ENCODE results near the gene FBLN5. TPM values are rescaled to one million over a fixed set of nuclear protein-coding genes. Genes with fewer than 3 reads are reported as not detected.

FBLN5 gene
- total and polyA plus RNA-seq, 9 donors: 39.2 to 353 (median 137) TPM

DNA sequence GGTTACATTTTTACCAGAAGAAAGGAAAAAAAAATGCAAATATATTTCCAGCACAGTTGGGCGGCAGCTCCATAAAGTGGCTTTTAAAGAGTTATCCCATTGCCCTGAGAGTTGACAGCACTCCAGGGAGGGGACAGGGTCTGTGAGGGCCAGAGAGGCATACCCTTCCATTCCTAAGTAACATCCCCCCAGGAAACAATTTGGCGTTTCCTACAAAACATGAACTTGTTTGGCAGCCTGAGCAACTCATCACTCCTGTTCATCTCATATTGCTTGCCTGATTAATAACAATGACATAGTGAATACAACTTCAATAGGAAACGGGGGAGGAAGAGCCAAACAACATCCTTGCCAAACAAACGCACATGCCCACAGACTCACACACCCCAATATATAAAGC, 103.5 kb downstream of the FBLN5 start:
- no peaks in the 10 kb centered on the region for H3K9me3 ChIP-seq
- H3K27ac ChIP-seq: no peak overlapping the region
- no peak overlapping the region for H3K4me3 ChIP-seq
- H3K4me1 ChIP-seq (ENCODE audit: insufficient read depth): no peaks in the 10 kb centered on the region
- WGBS, 3 donors: 68 to 75% (median 71%) methylated on average over 4 of the region's 4 CpGs
- DNase-seq: no peak
- H3K36me3 ChIP-seq: no peaks in the 10 kb centered on the region
- intact Hi-C loops (cut with DNase I): no loop called here
- TF ChIP-seq, protein P1, sequence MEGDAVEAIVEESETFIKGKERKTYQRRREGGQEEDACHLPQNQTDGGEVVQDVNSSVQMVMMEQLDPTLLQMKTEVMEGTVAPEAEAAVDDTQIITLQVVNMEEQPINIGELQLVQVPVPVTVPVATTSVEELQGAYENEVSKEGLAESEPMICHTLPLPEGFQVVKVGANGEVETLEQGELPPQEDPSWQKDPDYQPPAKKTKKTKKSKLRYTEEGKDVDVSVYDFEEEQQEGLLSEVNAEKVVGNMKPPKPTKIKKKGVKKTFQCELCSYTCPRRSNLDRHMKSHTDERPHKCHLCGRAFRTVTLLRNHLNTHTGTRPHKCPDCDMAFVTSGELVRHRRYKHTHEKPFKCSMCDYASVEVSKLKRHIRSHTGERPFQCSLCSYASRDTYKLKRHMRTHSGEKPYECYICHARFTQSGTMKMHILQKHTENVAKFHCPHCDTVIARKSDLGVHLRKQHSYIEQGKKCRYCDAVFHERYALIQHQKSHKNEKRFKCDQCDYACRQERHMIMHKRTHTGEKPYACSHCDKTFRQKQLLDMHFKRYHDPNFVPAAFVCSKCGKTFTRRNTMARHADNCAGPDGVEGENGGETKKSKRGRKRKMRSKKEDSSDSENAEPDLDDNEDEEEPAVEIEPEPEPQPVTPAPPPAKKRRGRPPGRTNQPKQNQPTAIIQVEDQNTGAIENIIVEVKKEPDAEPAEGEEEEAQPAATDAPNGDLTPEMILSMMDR (IDR thresholded peaks at IDR 0.05): no peak
- TF ChIP-seq POLR2A (IDR thresholded peaks at IDR 0.05): no peak
- no peak for TF ChIP-seq EP300 (IDR thresholded peaks at IDR 0.05)
- no peaks in the 10 kb centered on the region for H3K27me3 ChIP-seq

DNA sequence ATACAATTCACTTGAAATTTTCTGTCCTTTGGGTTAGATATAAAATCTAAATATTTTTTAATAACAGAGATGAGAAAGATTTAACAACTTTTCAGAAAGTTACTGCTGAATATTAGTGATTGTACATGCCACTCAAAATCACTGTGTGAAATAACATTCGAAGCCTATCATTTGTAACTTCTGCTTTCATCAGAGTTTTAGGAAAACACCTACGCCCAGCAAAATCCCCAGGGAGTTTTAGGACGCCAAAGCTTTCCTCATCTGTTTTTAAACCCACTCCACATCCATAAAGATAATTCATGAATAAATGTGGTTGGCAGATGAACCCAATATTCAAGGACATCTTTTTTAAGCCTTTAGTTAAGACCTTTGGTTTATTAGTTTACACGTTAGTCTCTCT, 104.1 kb downstream of the FBLN5 start:
- TF ChIP-seq POLR2A (IDR thresholded peaks at IDR 0.05) (no peak), EP300 (IDR thresholded peaks at IDR 0.05) (no peak)
- TF ChIP-seq, protein P1 (IDR thresholded peaks at IDR 0.05): no peak
- no peak for DNase-seq
- Histone ChIP-seq H3K27ac (no peak overlapping the region), H3K4me1 (ENCODE audit: insufficient read depth) (no peaks in the 10 kb centered on the region), H3K4me3 (no peak overlapping the region), H3K27me3 (no peaks in the 10 kb centered on the region), H3K9me3 (no peaks in the 10 kb centered on the region), H3K36me3 (no peaks in the 10 kb centered on the region)
- intact Hi-C loops (cut with DNase I): no loop called here
- 79 to 83% (median 80%) methylated on average over 4 of the region's 4 CpGs for WGBS, 3 donors

- Histone ChIP-seq H3K27me3 (no peaks in the 10 kb centered on the region), H3K4me3 (no peak overlapping the region)
Measured at GRCh38 chr14:91841065-91841464, 106.4 kb downstream of the FBLN5 start.

GRCh38 chr14:91839749-91840148, 107.7 kb downstream of the FBLN5 start:
- Histone ChIP-seq H3K9me3 (no peaks in the 10 kb centered on the region), H3K36me3 (no peaks in the 10 kb centered on the region), H3K4me1 (ENCODE audit: insufficient read depth) (peaks cover 2% of the 10 kb centered on the region), H3K4me3 (no peak overlapping the region), H3K27me3 (no peaks in the 10 kb centered on the region), H3K27ac (no peak overlapping the region)
- TF ChIP-seq, protein P1 (IDR thresholded peaks at IDR 0.05): no peak
- TF ChIP-seq EP300 (IDR thresholded peaks at IDR 0.05) (no peak), POLR2A (IDR thresholded peaks at IDR 0.05) (no peak)
- no peak for DNase-seq
- 92 to 95% (median 93%) methylated on average over 1 of the region's 1 CpG for WGBS, 3 donors
- intact Hi-C loops (cut with DNase I): no loop called here

More at GRCh38 chr14:91841065-91841464, 106.4 kb downstream of the FBLN5 start:
- H3K27ac ChIP-seq: no peak overlapping the region
- H3K4me1 ChIP-seq (ENCODE audit: insufficient read depth): no peaks in the 10 kb centered on the region
- no peak for TF ChIP-seq EP300 (IDR thresholded peaks at IDR 0.05)
- TF ChIP-seq, protein P1 (IDR thresholded peaks at IDR 0.05): no peak
- TF ChIP-seq POLR2A (IDR thresholded peaks at IDR 0.05): no peak
- no peaks in the 10 kb centered on the region for H3K36me3 ChIP-seq
- DNase-seq: no peak
- intact Hi-C loops (cut with DNase I): no loop called here
- no peaks in the 10 kb centered on the region for H3K9me3 ChIP-seq
